ENCODE results near the gene KIAA0040.

The KIAA0040 gene

DNA sequence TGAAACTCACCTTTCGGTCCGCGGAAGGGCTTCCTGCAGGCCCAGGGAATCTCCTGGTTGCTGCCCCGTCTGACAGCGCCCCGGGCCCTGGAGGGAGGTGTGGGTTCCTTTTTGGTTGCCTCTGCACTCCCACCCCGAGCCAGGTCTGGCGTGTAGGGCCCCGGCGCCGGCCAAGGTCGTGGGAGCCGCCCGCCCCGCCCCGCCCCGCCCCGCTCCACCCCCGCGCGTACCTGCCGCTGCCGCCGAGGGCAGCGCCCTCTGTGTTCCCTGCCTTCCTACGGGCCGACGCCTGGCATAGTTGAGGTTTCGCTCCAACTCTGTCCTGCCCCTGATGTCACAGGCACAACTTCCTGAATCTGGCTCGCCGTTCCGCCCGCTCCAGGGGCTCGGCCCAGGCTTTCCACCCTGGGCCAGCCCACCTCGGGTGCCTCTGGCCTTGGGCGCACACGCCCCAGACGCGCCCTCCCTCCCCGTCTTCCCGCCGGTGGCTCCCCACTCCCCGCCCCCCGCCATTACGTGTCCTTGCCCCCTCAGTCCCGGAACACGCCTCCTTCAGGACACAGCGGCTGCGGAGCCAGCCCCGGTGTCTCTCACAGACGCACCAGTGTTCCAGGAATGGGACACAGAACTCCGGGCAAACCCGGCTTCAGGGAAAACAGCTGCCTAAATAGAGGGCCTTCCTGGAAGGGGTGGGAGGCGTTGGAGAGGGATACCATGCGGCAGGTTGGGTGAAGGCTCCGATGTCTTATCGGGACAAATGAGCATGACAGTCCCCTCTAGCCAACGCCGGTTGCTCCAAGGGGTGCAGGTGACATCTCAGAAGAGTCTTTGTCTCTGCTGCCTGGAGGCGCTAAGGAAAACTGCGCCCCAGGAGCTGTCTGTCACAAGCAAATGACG lies at the start of gene KIAA0040:
TSS of gene KIAA0040 (minus strand) at position 147 of the 897 bp plus-strand sequence. CDS start 31,763 bp downstream, outside the sequence.
- no peaks in the 10 kb centered on the region for H3K27me3 ChIP-seq
- H3K4me1 ChIP-seq (ENCODE audit: control insufficient read depth in 1 of 2, insufficient read depth in 1 of 2, low read depth in 1 of 2, low read length in 1 of 2), result peaks cover 53 to 65% of the 10 kb centered on the region in 2 experiments
- no peaks in the 10 kb centered on the region for H3K9me3 ChIP-seq
- H3K27ac ChIP-seq, result peak within 1 kb of the TSS; percentile 88
- peak within 1 kb of the TSS; percentile 81 to 97 for H3K4me3 ChIP-seq (ENCODE audit: low read depth in 1 of 2, low read length in 1 of 2)
- no peaks in the 10 kb centered on the region for H3K36me3 ChIP-seq
- TF ChIP-seq, protein P1, sequence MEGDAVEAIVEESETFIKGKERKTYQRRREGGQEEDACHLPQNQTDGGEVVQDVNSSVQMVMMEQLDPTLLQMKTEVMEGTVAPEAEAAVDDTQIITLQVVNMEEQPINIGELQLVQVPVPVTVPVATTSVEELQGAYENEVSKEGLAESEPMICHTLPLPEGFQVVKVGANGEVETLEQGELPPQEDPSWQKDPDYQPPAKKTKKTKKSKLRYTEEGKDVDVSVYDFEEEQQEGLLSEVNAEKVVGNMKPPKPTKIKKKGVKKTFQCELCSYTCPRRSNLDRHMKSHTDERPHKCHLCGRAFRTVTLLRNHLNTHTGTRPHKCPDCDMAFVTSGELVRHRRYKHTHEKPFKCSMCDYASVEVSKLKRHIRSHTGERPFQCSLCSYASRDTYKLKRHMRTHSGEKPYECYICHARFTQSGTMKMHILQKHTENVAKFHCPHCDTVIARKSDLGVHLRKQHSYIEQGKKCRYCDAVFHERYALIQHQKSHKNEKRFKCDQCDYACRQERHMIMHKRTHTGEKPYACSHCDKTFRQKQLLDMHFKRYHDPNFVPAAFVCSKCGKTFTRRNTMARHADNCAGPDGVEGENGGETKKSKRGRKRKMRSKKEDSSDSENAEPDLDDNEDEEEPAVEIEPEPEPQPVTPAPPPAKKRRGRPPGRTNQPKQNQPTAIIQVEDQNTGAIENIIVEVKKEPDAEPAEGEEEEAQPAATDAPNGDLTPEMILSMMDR (IDR thresholded peaks at IDR 0.05), result no peak

DNA sequence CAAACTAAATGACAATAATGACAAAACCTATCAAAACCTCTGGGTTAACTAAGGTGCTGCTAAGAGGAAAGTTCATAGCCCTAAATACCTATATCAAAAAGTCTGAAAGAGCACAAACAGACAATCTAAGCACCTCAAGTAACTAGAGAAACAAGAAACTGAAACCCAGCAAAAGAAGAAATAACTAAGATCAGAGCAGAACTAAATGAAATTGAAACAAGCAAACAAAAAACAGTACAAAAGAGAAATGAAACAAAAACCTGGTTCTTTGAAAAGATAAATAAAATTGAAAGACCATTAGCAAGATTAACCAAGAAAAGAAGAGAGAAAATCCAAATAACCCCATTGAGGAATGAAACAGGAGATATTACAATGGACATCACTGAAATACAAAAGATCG lies 44.8 kb upstream of the KIAA0040 start:
- no peaks in the 10 kb centered on the region for H3K9me3 ChIP-seq
- no peak overlapping the region for H3K4me3 ChIP-seq (ENCODE audit: low read depth in 1 of 2, low read length in 1 of 2)
- H3K27ac ChIP-seq, result no peak overlapping the region
- H3K4me1 ChIP-seq (ENCODE audit: control insufficient read depth in 1 of 2, insufficient read depth in 1 of 2, low read depth in 1 of 2, low read length in 1 of 2), result no peaks in the 10 kb centered on the region
- no peaks in the 10 kb centered on the region for H3K36me3 ChIP-seq
- TF ChIP-seq, protein P1 (IDR thresholded peaks at IDR 0.05), result no peak
- H3K27me3 ChIP-seq, result no peaks in the 10 kb centered on the region

DNA sequence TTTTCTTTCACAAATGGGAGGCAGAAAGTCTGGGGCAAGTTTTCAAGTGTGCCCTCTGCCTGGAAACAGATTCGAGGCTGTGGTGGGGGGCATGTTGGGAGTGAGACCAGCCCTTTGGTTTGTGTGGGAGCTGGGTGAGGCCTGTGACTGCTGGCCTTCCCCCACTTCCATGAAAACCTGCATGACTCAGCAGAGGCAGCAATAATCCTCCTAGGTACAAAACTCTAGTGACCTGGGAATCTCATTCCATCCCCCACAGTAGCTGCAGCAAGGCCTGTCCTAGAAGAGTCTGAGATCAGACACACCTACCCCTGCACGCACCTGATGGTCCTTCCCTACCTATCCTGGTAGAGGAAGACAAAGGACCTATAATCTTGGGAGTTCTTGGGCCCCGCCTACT lies 42.1 kb upstream of the KIAA0040 start:
- TF ChIP-seq, protein P1 (IDR thresholded peaks at IDR 0.05), result no peak
- no peaks in the 10 kb centered on the region for H3K36me3 ChIP-seq
- no peaks in the 10 kb centered on the region for H3K4me1 ChIP-seq (ENCODE audit: control insufficient read depth in 1 of 2, insufficient read depth in 1 of 2, low read depth in 1 of 2, low read length in 1 of 2)
- no peak overlapping the region for H3K4me3 ChIP-seq (ENCODE audit: low read depth in 1 of 2, low read length in 1 of 2)
- no peaks in the 10 kb centered on the region for H3K9me3 ChIP-seq
- H3K27me3 ChIP-seq, result no peaks in the 10 kb centered on the region
- H3K27ac ChIP-seq, result no peak overlapping the region

DNA sequence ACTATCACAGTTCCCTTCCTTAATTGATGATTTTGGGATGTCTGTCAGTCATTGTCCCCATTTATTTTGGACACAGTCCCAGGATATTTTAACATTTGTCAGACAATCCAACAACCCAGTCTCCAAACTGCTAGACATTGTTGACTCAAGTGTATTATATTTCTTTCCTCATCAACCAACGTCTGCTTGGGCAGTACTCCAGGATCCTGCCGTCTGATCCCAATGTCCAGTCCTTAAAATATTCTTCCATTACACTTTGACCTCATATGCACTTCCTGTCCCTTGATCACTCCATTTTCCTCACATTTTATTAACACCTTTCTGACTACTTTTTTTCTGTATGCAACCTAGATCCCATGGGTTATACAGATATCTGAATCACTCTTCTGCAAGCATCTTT lies 39.8 kb upstream of the KIAA0040 start:
- no peaks in the 10 kb centered on the region for H3K36me3 ChIP-seq
- TF ChIP-seq, protein P1 (IDR thresholded peaks at IDR 0.05), result no peak
- no peak overlapping the region for H3K27ac ChIP-seq
- H3K9me3 ChIP-seq, result no peaks in the 10 kb centered on the region
- H3K4me3 ChIP-seq (ENCODE audit: low read depth in 1 of 2, low read length in 1 of 2), result no peak overlapping the region
- H3K4me1 ChIP-seq (ENCODE audit: control insufficient read depth in 1 of 2, insufficient read depth in 1 of 2, low read depth in 1 of 2, low read length in 1 of 2), result no peaks in the 10 kb centered on the region
- H3K27me3 ChIP-seq, result no peaks in the 10 kb centered on the region

DNA sequence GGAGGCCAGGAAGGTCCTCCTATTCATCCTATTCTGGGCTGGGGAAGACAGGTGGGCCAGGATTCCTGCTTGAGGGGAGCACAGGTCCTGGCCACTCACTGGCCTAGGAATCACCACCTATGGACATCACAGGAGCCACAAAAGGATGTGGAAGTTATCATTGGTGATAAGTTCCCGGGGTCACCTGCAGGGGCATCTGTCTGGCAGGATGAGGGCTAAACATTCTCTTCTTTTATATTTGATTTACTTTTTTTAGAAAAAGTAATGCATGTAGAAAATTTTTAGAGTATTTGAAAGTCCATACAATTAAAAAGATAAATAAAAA lies 33.2 kb upstream of the KIAA0040 start:
- Histone ChIP-seq H3K9me3 (no peaks in the 10 kb centered on the region), H3K27me3 (no peaks in the 10 kb centered on the region), H3K36me3 (no peaks in the 10 kb centered on the region), H3K4me3 (ENCODE audit: low read depth in 1 of 2, low read length in 1 of 2) (no peak overlapping the region), H3K27ac (no peak overlapping the region), H3K4me1 (ENCODE audit: control insufficient read depth in 1 of 2, insufficient read depth in 1 of 2, low read depth in 1 of 2, low read length in 1 of 2) (no peaks in the 10 kb centered on the region)
- TF ChIP-seq, protein P1 (IDR thresholded peaks at IDR 0.05), result no peak

Measured in neutrophil (primary cell).